ENCODE results near the gene UPF2.

- TF ChIP-seq CTCF (IDR thresholded peaks at IDR 0.05) = no peak
- no peak for TF ChIP-seq POLR2A (IDR thresholded peaks at IDR 0.05)
Observed at GRCh38 chr10:11876324-11876723, 166.3 kb downstream of the UPF2 start.

All from transverse colon (tissue), 3 donors.